ENCODE data around the gene RAD51D.

DNA sequence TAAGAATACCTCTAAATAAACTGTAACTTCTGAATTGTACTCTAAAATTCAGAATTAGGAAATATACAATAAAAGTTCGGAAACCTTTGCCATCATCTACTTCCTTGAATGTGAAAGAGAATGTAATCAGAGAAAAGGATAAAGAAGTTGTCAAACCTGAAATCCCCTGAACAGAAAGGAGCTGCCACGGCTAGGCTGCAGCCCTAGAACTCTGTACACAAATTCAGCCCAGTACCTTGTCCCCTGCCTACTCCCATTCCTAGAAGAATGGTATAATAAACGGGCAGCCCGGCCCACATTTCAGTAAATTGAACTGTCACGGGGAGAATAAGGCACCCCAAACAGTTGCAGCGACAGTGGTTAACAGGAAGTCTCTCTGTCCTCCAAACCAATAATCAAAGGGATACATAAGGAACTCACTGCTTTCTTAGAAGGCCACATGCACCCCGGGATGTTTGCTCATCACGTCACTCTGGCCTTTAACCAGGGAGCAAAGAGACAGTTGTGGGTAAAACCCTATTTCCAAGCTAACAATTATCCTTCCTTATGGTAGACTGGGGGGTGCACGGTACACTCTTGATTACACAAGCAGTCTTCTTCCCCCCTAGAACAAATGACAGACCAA, 31.8 kb downstream of the RAD51D start:
- TF ChIP-seq, protein P1, sequence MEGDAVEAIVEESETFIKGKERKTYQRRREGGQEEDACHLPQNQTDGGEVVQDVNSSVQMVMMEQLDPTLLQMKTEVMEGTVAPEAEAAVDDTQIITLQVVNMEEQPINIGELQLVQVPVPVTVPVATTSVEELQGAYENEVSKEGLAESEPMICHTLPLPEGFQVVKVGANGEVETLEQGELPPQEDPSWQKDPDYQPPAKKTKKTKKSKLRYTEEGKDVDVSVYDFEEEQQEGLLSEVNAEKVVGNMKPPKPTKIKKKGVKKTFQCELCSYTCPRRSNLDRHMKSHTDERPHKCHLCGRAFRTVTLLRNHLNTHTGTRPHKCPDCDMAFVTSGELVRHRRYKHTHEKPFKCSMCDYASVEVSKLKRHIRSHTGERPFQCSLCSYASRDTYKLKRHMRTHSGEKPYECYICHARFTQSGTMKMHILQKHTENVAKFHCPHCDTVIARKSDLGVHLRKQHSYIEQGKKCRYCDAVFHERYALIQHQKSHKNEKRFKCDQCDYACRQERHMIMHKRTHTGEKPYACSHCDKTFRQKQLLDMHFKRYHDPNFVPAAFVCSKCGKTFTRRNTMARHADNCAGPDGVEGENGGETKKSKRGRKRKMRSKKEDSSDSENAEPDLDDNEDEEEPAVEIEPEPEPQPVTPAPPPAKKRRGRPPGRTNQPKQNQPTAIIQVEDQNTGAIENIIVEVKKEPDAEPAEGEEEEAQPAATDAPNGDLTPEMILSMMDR (IDR thresholded peaks at IDR 0.05; ENCODE audit: poor library complexity, severe bottlenecking): no peak
- TF ChIP-seq TAF1 (IDR thresholded peaks at IDR 0.05; ENCODE audit: low read depth) (no peak), POLR2AphosphoS5 (IDR thresholded peaks at IDR 0.05) (no peak), EZH2 (IDR thresholded peaks at IDR 0.05; ENCODE audit: borderline replicate concordance, insufficient read depth, low read length, poor library complexity, severe bottlenecking) (no peak), EP300 (conservative IDR thresholded peaks at IDR 0.05; ENCODE audit: poor library complexity, severe bottlenecking) (no peak), SMC3 (conservative IDR thresholded peaks at IDR 0.05; ENCODE audit: poor library complexity) (no peak), RAD21 (conservative IDR thresholded peaks at IDR 0.05) (no peak), MXI1 (conservative IDR thresholded peaks at IDR 0.05; ENCODE audit: poor library complexity, severe bottlenecking) (no peak)
- TF ChIP-seq, protein P2, sequence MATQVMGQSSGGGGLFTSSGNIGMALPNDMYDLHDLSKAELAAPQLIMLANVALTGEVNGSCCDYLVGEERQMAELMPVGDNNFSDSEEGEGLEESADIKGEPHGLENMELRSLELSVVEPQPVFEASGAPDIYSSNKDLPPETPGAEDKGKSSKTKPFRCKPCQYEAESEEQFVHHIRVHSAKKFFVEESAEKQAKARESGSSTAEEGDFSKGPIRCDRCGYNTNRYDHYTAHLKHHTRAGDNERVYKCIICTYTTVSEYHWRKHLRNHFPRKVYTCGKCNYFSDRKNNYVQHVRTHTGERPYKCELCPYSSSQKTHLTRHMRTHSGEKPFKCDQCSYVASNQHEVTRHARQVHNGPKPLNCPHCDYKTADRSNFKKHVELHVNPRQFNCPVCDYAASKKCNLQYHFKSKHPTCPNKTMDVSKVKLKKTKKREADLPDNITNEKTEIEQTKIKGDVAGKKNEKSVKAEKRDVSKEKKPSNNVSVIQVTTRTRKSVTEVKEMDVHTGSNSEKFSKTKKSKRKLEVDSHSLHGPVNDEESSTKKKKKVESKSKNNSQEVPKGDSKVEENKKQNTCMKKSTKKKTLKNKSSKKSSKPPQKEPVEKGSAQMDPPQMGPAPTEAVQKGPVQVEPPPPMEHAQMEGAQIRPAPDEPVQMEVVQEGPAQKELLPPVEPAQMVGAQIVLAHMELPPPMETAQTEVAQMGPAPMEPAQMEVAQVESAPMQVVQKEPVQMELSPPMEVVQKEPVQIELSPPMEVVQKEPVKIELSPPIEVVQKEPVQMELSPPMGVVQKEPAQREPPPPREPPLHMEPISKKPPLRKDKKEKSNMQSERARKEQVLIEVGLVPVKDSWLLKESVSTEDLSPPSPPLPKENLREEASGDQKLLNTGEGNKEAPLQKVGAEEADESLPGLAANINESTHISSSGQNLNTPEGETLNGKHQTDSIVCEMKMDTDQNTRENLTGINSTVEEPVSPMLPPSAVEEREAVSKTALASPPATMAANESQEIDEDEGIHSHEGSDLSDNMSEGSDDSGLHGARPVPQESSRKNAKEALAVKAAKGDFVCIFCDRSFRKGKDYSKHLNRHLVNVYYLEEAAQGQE (IDR thresholded peaks at IDR 0.05; ENCODE audit: borderline replicate concordance): no peak

Data from neural cell (in vitro differentiated cells).